IPS DF 4.7 (cell line): Measurements from ENCODE around the gene HLA-DQB1.

Experiments
- DNase-seq: peaks from one replicate; pipeline ENCODE4 v3.0.0-alpha.2; 2013; ENCODE audit warnings: low spot score; ENCODE audit errors: extremely low read depth

HLA-DQB1 gene

GRCh38 chr6:32627249-32627648, 39.2 kb downstream of the HLA-DQB1 start:
- no peak for DNase-seq

GRCh38 chr6:32625137-32625536, 41.3 kb downstream of the HLA-DQB1 start:
- no peak for DNase-seq

DNA sequence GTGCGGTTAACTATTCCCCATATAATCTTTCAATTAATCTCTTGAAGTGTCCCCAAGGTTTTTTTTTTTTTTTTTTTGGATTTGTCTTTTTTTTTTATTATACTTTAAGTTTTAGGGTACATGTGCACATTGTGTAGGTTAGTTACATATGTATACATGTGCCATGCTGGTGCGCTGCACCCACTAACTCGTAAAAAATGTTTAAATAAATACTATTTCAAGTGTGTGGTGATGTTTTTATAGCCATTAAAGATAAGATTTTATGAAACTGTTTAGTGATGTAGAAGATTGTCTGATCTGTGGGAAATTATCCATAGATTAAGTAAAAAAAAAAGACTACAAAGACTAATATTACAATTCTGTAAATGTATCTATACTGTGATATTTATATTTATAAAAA, 41.9 kb downstream of the HLA-DQB1 start:
- no peak for DNase-seq

DNA sequence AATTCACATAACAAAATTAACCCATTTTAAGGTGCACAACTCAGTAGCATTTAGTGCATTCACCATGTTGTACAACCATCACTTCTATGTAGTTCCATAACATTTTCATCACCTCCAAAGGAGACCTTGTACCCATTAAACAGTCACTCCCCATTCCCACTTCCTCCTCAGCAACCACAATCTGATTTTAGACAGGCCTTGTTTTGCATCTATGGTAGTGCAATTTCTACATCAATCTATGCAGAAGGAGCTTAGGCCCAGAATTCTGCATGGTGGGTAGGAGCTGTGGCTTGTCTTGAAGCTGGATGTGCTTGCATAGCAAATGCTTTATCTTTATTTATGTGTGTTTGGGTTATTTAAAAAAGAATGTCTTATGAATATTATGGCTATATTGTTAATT, 42.8 kb downstream of the HLA-DQB1 start:
- no peak for DNase-seq

GRCh38 chr6:32622545-32623401, 43.7 kb downstream of the HLA-DQB1 start:
- peak; percentile 38 for DNase-seq

- no peak for DNase-seq
These were observed 45.1 kb downstream of the HLA-DQB1 start for GRCh38 chr6:32621372-32621771.

DNA sequence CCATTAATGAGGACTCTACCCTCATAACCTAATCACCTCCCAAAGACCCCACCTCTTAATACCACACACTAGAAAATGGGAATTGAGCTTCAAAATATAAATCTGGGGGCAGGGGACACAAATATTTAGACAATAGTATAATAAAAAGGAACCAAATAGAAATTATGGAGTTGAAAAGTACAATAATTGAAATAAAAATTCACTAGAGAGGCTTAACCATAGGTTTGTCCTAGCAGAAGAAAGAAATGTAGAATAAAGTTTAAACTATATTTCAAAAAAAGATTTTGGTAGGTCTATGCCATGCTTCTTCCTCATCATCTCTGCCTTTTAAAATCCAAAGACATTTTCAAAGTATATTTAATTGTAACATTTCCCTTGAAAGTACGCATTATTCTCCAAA, 48.7 kb downstream of the HLA-DQB1 start:
- no peak for DNase-seq

- DNase-seq, result no peak
These were observed 50.4 kb downstream of the HLA-DQB1 start for GRCh38 chr6:32615885-32616532.

GRCh38 chr6:32614366-32615081, 51.9 kb downstream of the HLA-DQB1 start:
- DNase-seq, result no peak

GRCh38 chr6:32613475-32613874, 53.0 kb downstream of the HLA-DQB1 start:
- no peak for DNase-seq

DNA sequence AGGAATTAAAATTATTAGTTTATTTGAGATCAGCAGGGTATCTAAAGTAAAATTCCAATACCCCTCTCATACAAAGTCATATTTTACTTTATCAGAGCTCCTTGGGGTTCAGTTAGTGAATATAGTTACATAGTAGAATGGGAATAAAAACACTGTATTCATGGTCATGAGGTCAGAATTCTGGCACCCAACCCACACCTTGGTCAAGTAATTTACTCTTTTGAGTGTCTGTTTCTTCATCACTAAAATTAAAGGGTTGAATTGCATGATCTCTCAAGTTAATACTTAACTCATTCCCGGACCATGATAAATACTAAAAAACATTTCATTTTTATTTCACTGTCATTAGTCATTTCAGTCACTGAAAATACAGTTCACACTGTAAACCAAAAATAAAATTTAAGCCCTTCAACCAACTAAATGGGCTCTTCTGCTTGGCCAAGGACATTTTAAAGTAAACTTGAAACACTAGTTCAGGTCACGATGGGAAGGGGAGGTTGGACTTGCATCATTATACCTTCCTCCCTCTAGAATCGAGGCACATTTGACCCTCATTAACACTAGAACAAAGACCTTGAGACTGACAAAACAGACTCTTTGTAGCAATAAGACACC, 55.7 kb downstream of the HLA-DQB1 start:
- DNase-seq, result no peak

- DNase-seq, result peak; percentile 97
These were observed 56.5 kb downstream of the HLA-DQB1 start for GRCh38 chr6:32609731-32610640.
